ENCODE data around the gene ZCCHC4. TPM values are rescaled to one million over a fixed set of nuclear protein-coding genes. Genes with fewer than 3 reads are reported as not detected.

ZCCHC4 gene
- total and polyA plus RNA-seq, 8 donors = 2.6 to 30.9 (median 6.0) TPM

DNA sequence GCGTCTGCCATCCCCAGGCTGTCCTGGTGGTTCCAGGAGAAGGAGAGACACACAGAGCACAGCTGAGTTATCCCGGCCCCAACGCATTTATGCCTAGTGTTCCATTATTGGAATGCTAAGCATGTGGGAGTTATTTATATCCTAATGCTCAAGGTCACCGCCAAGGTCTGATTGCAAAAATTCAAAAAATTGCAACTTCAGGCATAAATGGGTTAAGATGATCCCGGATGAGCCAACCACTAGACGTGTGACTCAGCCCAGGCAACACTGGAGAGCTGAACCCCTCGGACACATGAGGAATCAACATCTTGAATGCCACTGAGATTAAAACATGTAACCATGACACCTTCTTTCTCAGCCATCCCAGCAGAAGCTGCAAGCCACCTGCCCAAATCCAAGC lies 3.8 kb upstream of the ZCCHC4 start:
- WGBS, 5 donors = 77 to 93% (median 89%) methylated on average over 7 of the region's 7 CpGs
- H3K27me3 ChIP-seq = no peaks in the 10 kb centered on the region
- intact Hi-C loops (cut with DNase I; ENCODE audit: low total_unique reads) = no loop called here
- H3K4me1 ChIP-seq = peaks cover 6 to 20% (median 18%) of the 10 kb centered on the region in 4 donors
- no peak for TF ChIP-seq CTCF (IDR thresholded peaks at IDR 0.05)
- TF ChIP-seq EP300 (IDR thresholded peaks at IDR 0.05) = no peak
- TF ChIP-seq POLR2AphosphoS5 (IDR thresholded peaks at IDR 0.05) = no peak
- no peak for TF ChIP-seq POLR2A (IDR thresholded peaks at IDR 0.05)
- H3K27ac ChIP-seq = no peak overlapping the region
- DNase-seq = no peak
- H3K36me3 ChIP-seq = no peaks in the 10 kb centered on the region
- H3K4me3 ChIP-seq = no peak overlapping the region
- H3K9me3 ChIP-seq = no peaks in the 10 kb centered on the region

GRCh38 chr4:25310066-25310802 lies 2.3 kb upstream of the ZCCHC4 start:
- 64 to 82% (median 73%) methylated on average over 4 of the region's 4 CpGs for WGBS, 5 donors
- Histone ChIP-seq H3K36me3 (peaks cover 0 to 6% (median 3%) of the 10 kb centered on the region in 4 donors), H3K4me1 (peaks cover 9 to 31% (median 20%) of the 10 kb centered on the region in 4 donors), H3K4me3 (no peak overlapping the region), H3K27me3 (no peaks in the 10 kb centered on the region), H3K27ac (peak overlapping the region in 2 of 5 donors; percentile 15 to 69), H3K9me3 (no peaks in the 10 kb centered on the region)
- no peak for TF ChIP-seq POLR2A (IDR thresholded peaks at IDR 0.05)
- TF ChIP-seq CTCF (IDR thresholded peaks at IDR 0.05) = no peak
- TF ChIP-seq EP300 (IDR thresholded peaks at IDR 0.05) = no peak
- no peak for TF ChIP-seq POLR2AphosphoS5 (IDR thresholded peaks at IDR 0.05)
- DNase-seq = no peak
- intact Hi-C loops (cut with DNase I; ENCODE audit: low total_unique reads) = no loop called here

DNA sequence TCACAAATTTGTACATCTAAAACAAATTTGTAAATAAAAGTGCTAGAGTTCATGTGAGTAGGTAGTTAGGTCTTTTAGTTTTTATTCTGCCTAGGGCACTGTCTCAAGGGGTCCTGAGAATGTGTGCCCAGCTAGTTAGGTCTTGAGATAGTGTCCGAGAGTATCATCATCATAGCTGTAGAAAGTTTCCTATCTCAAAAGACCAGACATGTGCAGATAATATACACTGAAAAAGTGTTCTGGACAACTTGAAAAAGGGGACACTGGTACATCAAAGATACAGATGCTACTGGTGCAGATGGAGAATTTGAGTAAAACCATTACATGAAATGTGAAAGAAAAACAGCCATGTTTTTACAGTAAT lies 1.8 kb upstream of the ZCCHC4 start:
- no peak for DNase-seq
- H3K27me3 ChIP-seq = no peaks in the 10 kb centered on the region
- H3K4me1 ChIP-seq = peaks cover 9 to 31% (median 20%) of the 10 kb centered on the region in 4 donors
- WGBS, 5 donors = 68 to 90% (median 71%) methylated on average over 1 of the region's 1 CpG
- intact Hi-C loops (cut with DNase I; ENCODE audit: low total_unique reads) = no loop called here
- H3K4me3 ChIP-seq = no peak overlapping the region
- TF ChIP-seq CTCF (IDR thresholded peaks at IDR 0.05) (no peak), EP300 (IDR thresholded peaks at IDR 0.05) (no peak), POLR2A (IDR thresholded peaks at IDR 0.05) (no peak), POLR2AphosphoS5 (IDR thresholded peaks at IDR 0.05) (no peak)
- H3K27ac ChIP-seq = peak overlapping the region in 2 of 5 donors; percentile 15 to 69
- H3K9me3 ChIP-seq = no peaks in the 10 kb centered on the region
- H3K36me3 ChIP-seq = peaks cover 2 to 12% (median 8%) of the 10 kb centered on the region in 4 donors

DNA sequence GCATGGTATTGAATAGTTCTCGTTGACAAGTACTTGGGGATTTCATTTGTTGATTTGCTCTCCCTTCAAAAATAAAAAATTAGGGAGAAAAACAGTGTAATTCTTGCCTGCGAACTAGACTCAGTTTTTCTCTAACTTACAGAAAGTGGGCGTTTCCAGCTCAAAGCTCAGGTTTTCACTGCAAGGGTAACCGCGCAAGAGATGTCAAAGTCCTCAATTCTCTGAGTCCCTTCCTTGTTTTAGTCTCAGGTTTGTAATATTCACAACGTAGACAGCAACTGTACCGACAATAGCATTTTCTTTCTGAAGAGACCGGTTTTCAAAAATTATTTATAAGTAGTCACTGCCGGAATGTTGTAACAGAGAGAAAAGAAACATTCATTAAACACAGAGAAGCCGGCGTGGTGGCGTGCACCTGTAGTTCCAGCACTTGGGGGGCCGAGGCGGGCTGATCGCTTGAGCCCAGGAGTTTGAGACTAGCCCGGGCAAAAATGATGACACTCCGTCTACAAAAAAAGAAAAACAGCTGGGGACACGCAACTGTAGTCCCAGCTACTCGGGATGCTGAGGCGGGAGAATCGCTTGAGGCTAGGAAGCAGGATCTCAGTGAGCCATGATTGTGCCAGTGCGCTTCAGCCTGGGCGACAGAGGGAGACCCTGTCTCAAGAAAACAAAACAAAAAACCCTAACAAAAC lies 774 bp downstream of the ZCCHC4 start:
- peak in 1 of 2 donors; percentile 40 for DNase-seq
- Histone ChIP-seq H3K27ac (peak overlapping the region in 4 of 5 donors; percentile 80 to 86 (median 82)), H3K4me3 (peak overlapping the region; percentile 56 to 87 (median 80)), H3K27me3 (no peaks in the 10 kb centered on the region), H3K36me3 (peaks cover 9 to 31% (median 23%) of the 10 kb centered on the region in 4 donors), H3K9me3 (no peaks in the 10 kb centered on the region), H3K4me1 (peaks cover 9 to 31% (median 20%) of the 10 kb centered on the region in 4 donors)
- TF ChIP-seq POLR2AphosphoS5 (IDR thresholded peaks at IDR 0.05) = no peak
- TF ChIP-seq EP300 (IDR thresholded peaks at IDR 0.05) = no peak
- no peak for TF ChIP-seq CTCF (IDR thresholded peaks at IDR 0.05)
- no peak for TF ChIP-seq POLR2A (IDR thresholded peaks at IDR 0.05)
- WGBS, 5 donors = 12 to 23% (median 19%) methylated on average over 23 of the region's 23 CpGs
- intact Hi-C loops (cut with DNase I; ENCODE audit: low total_unique reads) = no loop called here

All from stomach (tissue), 9 donors.